Transverse colon (tissue), 3 donors: ENCODE results near the gene SLC38A3.

Source experiments
- EP300 ChIP-seq: sonication (generic); formaldehyde crosslinking; IDR thresholded peaks from one replicate; pipeline ENCODE4 v1.6.1; 2017; ENCODE audit warnings: antibody characterized with exemption, low read depth
- POLR2A ChIP-seq: fragments of 450-650 bp; IDR thresholded peaks from one replicate; pipeline ENCODE4 v1.6.1; 2016; ENCODE audit warnings: antibody characterized with exemption, mild to moderate bottlenecking, moderate library complexity
- TF ChIP-seq, protein P1 (sequence below), 5 experiments: fragments of 200-600 bp in 3 of 5; fragments of 450-650 bp in 2 of 5; sonication (generic) in 3 of 5; IDR thresholded peaks; 1 replicate in 2 of 5; 2 replicates in 3 of 5; pipeline ENCODE4 v1.5.1; 2016 to 2017; ENCODE audit warnings: antibody characterized with exemption in 5 of 5, inconsistent platforms in 3 of 5, mild to moderate bottlenecking in 2 of 5, moderate library complexity in 1 of 5

DNA sequence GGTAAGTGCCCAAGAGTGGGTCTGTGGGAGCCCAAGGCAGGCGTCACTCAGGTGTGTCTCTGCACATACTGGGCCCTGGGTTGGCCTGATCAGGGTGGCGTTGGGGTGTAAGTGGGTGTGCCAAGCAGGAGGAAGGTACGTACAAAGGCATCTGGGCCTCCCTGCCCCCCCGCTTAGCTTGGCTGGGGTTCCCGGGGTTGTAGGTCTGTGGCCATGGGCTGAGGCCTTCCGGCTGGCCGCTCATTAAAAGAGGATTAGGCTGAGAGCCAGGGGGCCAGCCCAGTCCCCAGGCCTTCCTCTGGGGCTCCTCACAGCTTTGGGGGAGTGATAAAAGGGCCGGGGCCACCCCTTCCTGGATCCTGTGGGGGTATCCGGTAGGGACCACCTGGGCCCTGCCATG is 36.7 kb upstream of the SLC38A3 start:
- TF ChIP-seq, protein P1, sequence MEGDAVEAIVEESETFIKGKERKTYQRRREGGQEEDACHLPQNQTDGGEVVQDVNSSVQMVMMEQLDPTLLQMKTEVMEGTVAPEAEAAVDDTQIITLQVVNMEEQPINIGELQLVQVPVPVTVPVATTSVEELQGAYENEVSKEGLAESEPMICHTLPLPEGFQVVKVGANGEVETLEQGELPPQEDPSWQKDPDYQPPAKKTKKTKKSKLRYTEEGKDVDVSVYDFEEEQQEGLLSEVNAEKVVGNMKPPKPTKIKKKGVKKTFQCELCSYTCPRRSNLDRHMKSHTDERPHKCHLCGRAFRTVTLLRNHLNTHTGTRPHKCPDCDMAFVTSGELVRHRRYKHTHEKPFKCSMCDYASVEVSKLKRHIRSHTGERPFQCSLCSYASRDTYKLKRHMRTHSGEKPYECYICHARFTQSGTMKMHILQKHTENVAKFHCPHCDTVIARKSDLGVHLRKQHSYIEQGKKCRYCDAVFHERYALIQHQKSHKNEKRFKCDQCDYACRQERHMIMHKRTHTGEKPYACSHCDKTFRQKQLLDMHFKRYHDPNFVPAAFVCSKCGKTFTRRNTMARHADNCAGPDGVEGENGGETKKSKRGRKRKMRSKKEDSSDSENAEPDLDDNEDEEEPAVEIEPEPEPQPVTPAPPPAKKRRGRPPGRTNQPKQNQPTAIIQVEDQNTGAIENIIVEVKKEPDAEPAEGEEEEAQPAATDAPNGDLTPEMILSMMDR (IDR thresholded peaks at IDR 0.05) = no peak
- TF ChIP-seq EP300 = no peak
- no peak for TF ChIP-seq POLR2A
